Left lung (tissue), 10 donors: ENCODE results near the gene P2RY2. TPM values are rescaled to one million over a fixed set of nuclear protein-coding genes. Genes with fewer than 3 reads are reported as not detected.
A peak's percentile ranks its signal among the peaks of the same experiment; 100 is the strongest.

ENCODE experiments used
- ATAC-seq: fragments of 200-7000 bp; cut with Tn5 transposase; one replicate; pipeline ENCODE4 v1.9.1; 2020; ENCODE audit warnings: moderate library complexity
- DNase-seq, 4 donors: peaks; one replicate each; pipeline ENCODE4 v3.0.0-alpha.2; 2013 to 2020
- H3K27ac ChIP-seq, 2 donors: fragments of 200-600 bp; sonication (generic) in 1 of 2; one replicate each; pipeline versions ENCODE4 v1.5.0 to v1.8.0; 2020 to 2021
- H3K27me3 ChIP-seq, 2 donors: fragments of 200-600 bp; sonication (generic) in 1 of 2; one replicate each; pipeline versions ENCODE4 v1.5.0 to v1.8.0; 2020 to 2021
- H3K36me3 ChIP-seq, 2 donors: fragments of 200-600 bp; sonication (generic) in 1 of 2; one replicate each; pipeline versions ENCODE4 v1.5.0 to v1.8.0; 2020 to 2021
- H3K4me1 ChIP-seq, 2 donors: fragments of 200-600 bp; one replicate each; pipeline ENCODE4 v1.8.0; 2021
- H3K4me3 ChIP-seq, 2 donors: fragments of 200-600 bp; sonication (generic) in 1 of 2; one replicate each; pipeline versions ENCODE4 v1.5.0 to v1.8.0; 2020 to 2021; ENCODE audit warnings: mild to moderate bottlenecking in 1 of 2
- H3K9me3 ChIP-seq, 2 donors: fragments of 200-600 bp; sonication (generic) in 1 of 2; one replicate each; pipeline versions ENCODE4 v1.5.0 to v1.8.0; 2020 to 2021
- intact Hi-C, 2 donors: fragments of 100-400 bp; cut with DNase I; formaldehyde crosslinking; loops; one replicate each; pipeline versions ENCODE4 v1.11.2 to v1.14.2; 2022
- polyA plus RNA-seq, 6 donors: library from polyadenylated mRNA; unstranded; fragments of 120-200 nt; gene quantifications; one replicate each; pipeline ENCODE4 v1.2.1, GENCODE V29; 2013; ENCODE audit not compliant: insufficient read length in 6 of 6
- total RNA-seq, 2 donors: library from RNA; stranded (reverse); fragmentation: NEBNext Ultra II Directional; extraction: Animal tissue kit (Norgen Biotek cat#: 25700); gene quantifications; one replicate each; pipeline ENCODE4 v1.2.1, GENCODE V29; 2021
- TF ChIP-seq, protein P1 (sequence below), 2 donors: fragments of 200-600 bp; sonication (generic) in 1 of 2; IDR thresholded peaks; one replicate each; pipeline versions ENCODE4 v1.5.0 to v1.8.0; 2021; ENCODE audit warnings: antibody characterized with exemption in 2 of 2
- donor health status: DM: no; HTN: yes; CAD: no.
- donor health status: DM: no; HTN: no; CAD: no.

P2RY2 gene
- total and polyA plus RNA-seq, 8 donors = 0.83 to 10.3 (median 1.3) TPM

DNA sequence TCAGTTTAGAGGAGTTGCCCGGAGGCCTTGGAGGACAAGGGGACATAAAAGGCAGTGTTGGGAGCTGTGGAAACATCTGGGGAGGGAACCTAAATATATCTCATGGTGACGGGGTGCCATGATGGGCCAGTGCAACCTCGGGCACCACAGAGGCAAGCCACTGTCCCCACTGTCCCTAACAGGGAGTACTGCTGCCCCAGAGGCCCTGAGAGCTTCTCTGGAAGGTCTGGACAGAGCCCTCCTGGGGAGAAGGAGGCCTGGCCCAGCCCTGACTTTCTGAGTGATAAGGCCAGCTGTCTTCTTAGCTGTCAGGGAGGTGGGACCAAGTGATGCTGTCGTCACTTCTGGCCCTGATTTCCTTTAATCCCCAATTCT, 48.6 kb downstream of the P2RY2 start:
- H3K4me1 ChIP-seq = peaks cover 12 to 39% of the 10 kb centered on the region in 2 donors
- no peak for ATAC-seq
- TF ChIP-seq, protein P1, sequence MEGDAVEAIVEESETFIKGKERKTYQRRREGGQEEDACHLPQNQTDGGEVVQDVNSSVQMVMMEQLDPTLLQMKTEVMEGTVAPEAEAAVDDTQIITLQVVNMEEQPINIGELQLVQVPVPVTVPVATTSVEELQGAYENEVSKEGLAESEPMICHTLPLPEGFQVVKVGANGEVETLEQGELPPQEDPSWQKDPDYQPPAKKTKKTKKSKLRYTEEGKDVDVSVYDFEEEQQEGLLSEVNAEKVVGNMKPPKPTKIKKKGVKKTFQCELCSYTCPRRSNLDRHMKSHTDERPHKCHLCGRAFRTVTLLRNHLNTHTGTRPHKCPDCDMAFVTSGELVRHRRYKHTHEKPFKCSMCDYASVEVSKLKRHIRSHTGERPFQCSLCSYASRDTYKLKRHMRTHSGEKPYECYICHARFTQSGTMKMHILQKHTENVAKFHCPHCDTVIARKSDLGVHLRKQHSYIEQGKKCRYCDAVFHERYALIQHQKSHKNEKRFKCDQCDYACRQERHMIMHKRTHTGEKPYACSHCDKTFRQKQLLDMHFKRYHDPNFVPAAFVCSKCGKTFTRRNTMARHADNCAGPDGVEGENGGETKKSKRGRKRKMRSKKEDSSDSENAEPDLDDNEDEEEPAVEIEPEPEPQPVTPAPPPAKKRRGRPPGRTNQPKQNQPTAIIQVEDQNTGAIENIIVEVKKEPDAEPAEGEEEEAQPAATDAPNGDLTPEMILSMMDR (IDR thresholded peaks at IDR 0.05) = no peak
- no peak overlapping the region for H3K4me3 ChIP-seq
- H3K27ac ChIP-seq = no peak overlapping the region
- intact Hi-C loops = no loop called here
- DNase-seq = peak in 1 of 4 donors; percentile 13
- H3K9me3 ChIP-seq = no peaks in the 10 kb centered on the region
- H3K36me3 ChIP-seq = no peaks in the 10 kb centered on the region
- peaks cover 0 to 37% of the 10 kb centered on the region in 2 donors for H3K27me3 ChIP-seq

DNA sequence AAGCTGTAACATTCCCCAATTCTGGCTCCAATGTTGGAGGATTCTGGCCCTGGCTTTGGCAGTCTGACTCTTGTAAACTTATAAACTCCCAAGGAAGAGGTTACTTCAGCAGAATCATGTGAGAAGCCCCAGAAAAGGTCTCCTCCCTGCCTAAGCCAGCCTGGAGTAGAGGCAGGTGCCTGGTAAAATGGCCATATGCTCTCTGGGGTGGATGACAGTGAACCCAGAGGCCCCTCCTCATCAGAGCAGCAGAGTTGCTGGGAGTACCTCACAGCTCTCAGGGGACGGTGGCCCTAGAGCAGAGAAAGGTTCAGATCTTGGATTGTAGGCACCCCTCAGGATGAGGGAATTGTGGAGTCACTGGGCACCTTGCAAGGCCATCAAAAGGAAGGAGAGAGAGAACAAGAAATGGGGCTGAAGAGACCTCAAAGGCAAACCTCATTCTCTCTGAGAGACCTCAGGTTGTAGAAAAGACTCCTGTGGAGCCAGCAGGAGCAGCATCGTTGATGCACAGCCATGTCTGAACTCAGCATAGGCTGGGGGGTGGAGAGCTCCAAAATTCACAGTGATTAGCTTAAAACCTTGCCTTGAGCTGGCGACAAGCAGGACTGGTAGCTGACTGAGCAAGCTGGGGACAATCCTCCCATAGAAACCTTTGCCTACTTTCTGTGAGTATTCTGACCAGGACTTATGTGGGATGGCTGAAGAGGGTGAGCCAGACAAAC, 49.2 kb downstream of the P2RY2 start:
- Histone ChIP-seq H3K27me3 (peaks cover 0 to 37% of the 10 kb centered on the region in 2 donors), H3K9me3 (no peaks in the 10 kb centered on the region), H3K4me3 (no peak overlapping the region), H3K36me3 (no peaks in the 10 kb centered on the region), H3K4me1 (peaks cover 12 to 45% of the 10 kb centered on the region in 2 donors), H3K27ac (no peak overlapping the region)
- ATAC-seq (no peak), DNase-seq (no peak)
- TF ChIP-seq, protein P1 (IDR thresholded peaks at IDR 0.05) = no peak
- intact Hi-C loops = no loop called here

DNA sequence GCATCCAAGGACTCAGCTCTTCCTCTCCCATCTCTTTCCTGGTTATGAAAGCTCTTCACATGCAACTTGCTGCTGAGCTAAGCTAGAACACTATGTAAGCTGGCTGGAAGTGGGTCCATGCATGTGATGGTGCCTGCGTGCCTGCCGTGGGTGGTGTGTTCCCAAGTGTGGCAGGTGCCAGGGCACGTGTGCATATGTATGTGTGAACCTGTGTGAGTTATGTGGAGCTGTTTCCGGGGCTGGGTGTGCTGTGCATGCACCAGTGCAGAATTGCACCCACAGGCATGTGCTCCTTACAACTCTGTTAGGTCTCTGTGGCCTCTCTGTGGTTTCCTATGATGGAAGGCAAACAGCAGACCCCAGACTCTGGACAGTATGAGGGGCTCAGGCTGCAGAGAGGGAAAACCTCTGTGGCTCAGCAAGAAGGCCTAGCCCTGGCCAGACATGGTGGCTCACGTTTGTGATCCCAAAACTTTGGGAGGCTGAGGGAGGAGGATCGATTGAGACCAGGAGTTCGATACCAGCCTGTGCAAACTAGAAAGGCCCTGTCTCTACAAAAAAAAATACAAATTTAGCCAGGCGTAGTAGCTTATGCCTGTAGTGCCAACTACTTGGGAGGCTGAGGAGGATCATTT, 49.9 kb downstream of the P2RY2 start:
- Histone ChIP-seq H3K36me3 (no peaks in the 10 kb centered on the region), H3K9me3 (no peaks in the 10 kb centered on the region), H3K4me3 (no peak overlapping the region), H3K27ac (no peak overlapping the region), H3K27me3 (peaks cover 0 to 36% of the 10 kb centered on the region in 2 donors), H3K4me1 (peaks cover 12 to 53% of the 10 kb centered on the region in 2 donors)
- TF ChIP-seq, protein P1 (IDR thresholded peaks at IDR 0.05) = no peak
- no peak for DNase-seq
- intact Hi-C loops = no loop called here
- ATAC-seq = no peak

DNA sequence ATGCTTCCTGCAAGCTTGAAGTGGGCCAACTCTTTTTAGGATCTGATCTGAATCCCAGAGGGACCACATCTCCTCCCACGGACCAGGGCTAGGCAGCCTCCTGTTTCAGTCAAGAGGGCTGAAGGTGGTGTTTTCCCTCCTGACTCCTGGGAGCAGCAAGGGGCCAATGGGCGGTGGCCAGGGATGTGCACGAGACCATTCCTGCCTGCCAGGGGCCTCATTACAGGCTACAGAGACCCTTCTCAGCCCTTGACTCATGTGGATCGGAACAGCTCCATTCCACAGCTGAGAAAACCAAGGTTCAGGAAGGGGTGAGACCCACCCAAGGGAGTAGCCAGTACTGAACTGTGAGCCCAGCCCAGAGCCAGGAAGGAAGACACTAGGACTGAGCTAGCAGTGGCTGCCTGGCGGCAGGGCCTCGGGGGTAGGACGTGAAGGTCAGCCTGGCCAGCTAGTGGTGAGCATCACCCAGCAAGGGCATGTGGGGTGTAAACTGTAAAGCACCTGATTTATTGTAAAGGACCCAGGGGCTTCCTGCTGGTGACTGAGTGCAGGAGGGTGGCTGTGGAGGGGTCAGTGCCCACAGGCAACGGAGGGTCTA, 50.7 kb downstream of the P2RY2 start:
- H3K4me1 ChIP-seq = peaks cover 12 to 58% of the 10 kb centered on the region in 2 donors
- TF ChIP-seq, protein P1 (IDR thresholded peaks at IDR 0.05) = no peak
- intact Hi-C loops = no loop called here
- ATAC-seq = no peak
- no peaks in the 10 kb centered on the region for H3K36me3 ChIP-seq
- H3K27me3 ChIP-seq = peaks cover 0 to 29% of the 10 kb centered on the region in 2 donors
- H3K4me3 ChIP-seq = no peak overlapping the region
- DNase-seq = no peak
- H3K9me3 ChIP-seq = no peaks in the 10 kb centered on the region
- no peak overlapping the region for H3K27ac ChIP-seq

DNA sequence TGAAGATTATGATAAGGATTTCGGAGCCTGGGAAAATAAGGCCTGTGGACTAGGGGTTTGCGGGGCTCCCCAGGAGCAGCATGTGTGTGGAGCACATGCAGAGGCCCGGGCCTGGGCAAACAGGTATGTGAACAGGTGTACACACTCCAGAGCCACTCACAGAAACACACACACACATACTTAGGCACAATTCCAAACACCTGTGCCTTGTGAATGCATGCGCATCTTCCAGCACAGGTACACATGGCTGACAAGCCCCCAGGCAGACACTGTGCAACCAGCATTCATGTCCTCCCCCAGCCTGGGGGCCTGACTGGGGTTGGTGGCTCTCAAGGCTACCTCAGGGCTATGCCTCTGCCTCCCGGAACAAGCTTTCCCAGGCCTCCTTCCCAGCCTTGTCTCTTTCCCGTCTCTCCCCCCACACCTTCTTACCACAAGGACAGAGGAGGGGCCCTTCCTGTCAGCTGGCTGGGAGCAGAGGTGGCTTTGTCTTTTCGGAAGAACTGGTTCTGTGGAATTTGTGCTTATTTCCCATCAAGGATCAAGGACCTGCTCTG, 51.5 kb downstream of the P2RY2 start:
- H3K27me3 ChIP-seq = peaks cover 0 to 21% of the 10 kb centered on the region in 2 donors
- intact Hi-C loops = no loop called here
- TF ChIP-seq, protein P1 (IDR thresholded peaks at IDR 0.05) = no peak
- peaks cover 12 to 58% of the 10 kb centered on the region in 2 donors for H3K4me1 ChIP-seq
- DNase-seq (peak in 1 of 4 donors; percentile 66), ATAC-seq (peak; percentile 54)
- H3K36me3 ChIP-seq = no peaks in the 10 kb centered on the region
- H3K9me3 ChIP-seq = no peaks in the 10 kb centered on the region
- no peak overlapping the region for H3K4me3 ChIP-seq
- H3K27ac ChIP-seq = peak overlapping the region in 1 of 2 donors; percentile 4
